CD14-positive monocyte (primary cell): ENCODE data around the gene ACSF2. TPM values are rescaled to one million over a fixed set of nuclear protein-coding genes. Genes with fewer than 3 reads are reported as not detected.

Experiments
- DNase-seq, 3 donors: peaks; one replicate each; pipeline ENCODE4 v3.0.0-alpha.2; 2011 to 2022
- H2AFZ ChIP-seq: 2 replicates; pipeline ENCODE4 v1.6.0; 2012; ENCODE audit warnings: mild to moderate bottlenecking, low read depth, low read length, inconsistent platforms; ENCODE audit not compliant: insufficient read depth, poor library complexity, severe bottlenecking
- H3K27ac ChIP-seq, 2 donors: 1 replicate in 1 of 2; 2 replicates in 1 of 2; pipeline ENCODE4 v1.5.1; 2012 to 2013; ENCODE audit warnings: low read length in 2 of 2, control low read depth in 1 of 2, inconsistent platforms in 1 of 2, low read depth in 1 of 2, mild to moderate bottlenecking in 1 of 2
- H3K27me3 ChIP-seq, 2 donors: one replicate each; pipeline versions ENCODE4 v1.6.0 to v1.6.1; 2011 to 2013; ENCODE audit warnings: low read length in 2 of 2; ENCODE audit not compliant: control insufficient read depth in 2 of 2, insufficient read depth in 2 of 2
- H3K36me3 ChIP-seq, 2 donors: replicated peaks in 1 of 2; 1 replicate in 1 of 2; 2 replicates in 1 of 2; pipeline versions ENCODE4 v1.5.1 to v1.6.1; 2012 to 2013; ENCODE audit warnings: low read length in 2 of 2, control low read depth in 1 of 2, inconsistent platforms in 1 of 2, mild to moderate bottlenecking in 1 of 2; ENCODE audit not compliant: insufficient read depth in 2 of 2, control insufficient read depth in 1 of 2
- H3K4me1 ChIP-seq, 2 donors: 1 replicate in 1 of 2; 2 replicates in 1 of 2; pipeline versions ENCODE4 v1.5.1 to v1.6.1; 2012 to 2013; ENCODE audit warnings: low read length in 2 of 2, control low read depth in 1 of 2, inconsistent platforms in 1 of 2, mild to moderate bottlenecking in 1 of 2, moderate library complexity in 1 of 2; ENCODE audit not compliant: insufficient read depth in 2 of 2, control insufficient read depth in 1 of 2
- H3K4me2 ChIP-seq: replicated peaks from 2 replicates; pipeline ENCODE3; 2012; ENCODE audit warnings: low read length, moderate library complexity, mild to moderate bottlenecking; ENCODE audit not compliant: poor library complexity, severe bottlenecking; ENCODE audit errors: extremely low read depth
- H3K4me3 ChIP-seq, 3 experiments: fragments of 200-600 bp in 1 of 3; sonication (generic) in 1 of 3; replicated peaks in 1 of 3; 1 replicate in 2 of 3; 2 replicates in 1 of 3; pipeline ENCODE4 v1.5.1; 2011 to 2013; ENCODE audit warnings: low read length in 3 of 3, mild to moderate bottlenecking in 3 of 3, control low read depth in 2 of 3, low read depth in 2 of 3, inconsistent platforms in 1 of 3, moderate library complexity in 1 of 3
- H3K79me2 ChIP-seq: 2 replicates; pipeline ENCODE4 v1.6.0; 2012; ENCODE audit warnings: mild to moderate bottlenecking, control low read depth, inconsistent platforms, low read length, moderate library complexity; ENCODE audit not compliant: insufficient read depth
- H3K9ac ChIP-seq: 2 replicates; pipeline ENCODE4 v1.6.0; 2017; ENCODE audit warnings: low read length, mild to moderate bottlenecking; ENCODE audit not compliant: insufficient read depth, poor library complexity, severe bottlenecking
- H3K9me3 ChIP-seq, 2 donors: replicated peaks in 1 of 2; 1 replicate in 1 of 2; 2 replicates in 1 of 2; pipeline versions ENCODE4 v1.5.1 to v1.6.1; 2012 to 2013; ENCODE audit warnings: low read length in 2 of 2, control low read depth in 1 of 2; ENCODE audit not compliant: control insufficient read depth in 1 of 2, insufficient read depth in 1 of 2
- H4K20me1 ChIP-seq: 2 replicates; pipeline ENCODE4 v1.6.0; 2012; ENCODE audit warnings: mild to moderate bottlenecking, low read length, control low read depth, moderate library complexity; ENCODE audit not compliant: insufficient read depth
- H3K27ac Mint-ChIP-seq, 7 donors: one replicate each; pipeline ENCODE4 v1.8.0; 2020; ENCODE audit warnings: mild to moderate bottlenecking in 7 of 7, mixed read lengths in 7 of 7, moderate library complexity in 6 of 7, inconsistent platforms in 2 of 7
- H3K27me3 Mint-ChIP-seq, 3 donors: one replicate each; pipeline ENCODE4 v1.8.0; 2021 to 2022; ENCODE audit warnings: low read depth in 3 of 3, mild to moderate bottlenecking in 3 of 3, mixed read lengths in 3 of 3, moderate library complexity in 3 of 3, inconsistent platforms in 1 of 3
- H3K36me3 Mint-ChIP-seq, 2 donors: one replicate each; pipeline ENCODE4 v1.8.0; 2020; ENCODE audit warnings: mixed read lengths in 2 of 2, inconsistent platforms in 1 of 2, mild to moderate bottlenecking in 1 of 2
- H3K4me1 Mint-ChIP-seq: one replicate; pipeline ENCODE4 v1.8.0; 2020; ENCODE audit warnings: mild to moderate bottlenecking, mixed read lengths
- H3K4me3 Mint-ChIP-seq, 2 donors: one replicate each; pipeline ENCODE4 v1.8.0; 2020; ENCODE audit warnings: mild to moderate bottlenecking in 2 of 2, mixed read lengths in 2 of 2, moderate library complexity in 1 of 2
- H3K9me3 Mint-ChIP-seq, 7 donors: one replicate each; pipeline ENCODE4 v1.8.0; 2020 to 2022; ENCODE audit warnings: mixed read lengths in 7 of 7, mild to moderate bottlenecking in 6 of 7, moderate library complexity in 6 of 7, inconsistent platforms in 2 of 7
- CTCF ChIP-seq: fragments of 200-600 bp; IDR thresholded peaks from one replicate; pipeline ENCODE4 v1.8.0; 2022; ENCODE audit warnings: antibody characterized with exemption, mild to moderate bottlenecking
- WGBS: methylation state at CpG from one replicate; pipeline ENCODE4 v1.1.5; 2013; ENCODE audit warnings: missing lambda C conversion rate; ENCODE audit not compliant: insufficient coverage; 5-methylcytosine and 5-hydroxymethylcytosine counted together
- intact Hi-C, 2 donors: fragments of 100-400 bp; cut with micrococcal nuclease; formaldehyde crosslinking; loops; one replicate each; pipeline versions ENCODE4 v1.15.0 to v1.15.1; 2023
- polyA plus RNA-seq, 3 donors: library from polyadenylated mRNA; depleted of rRNA in 1 of 3; unstranded in 2 of 3; stranded (reverse) in 1 of 3; fragments of 300-500 nt in 2 of 3; fragments of >200 nt in 1 of 3; fragmentation: Illumina TruSeq in 2 of 3; gene quantifications; 1 replicate in 2 of 3; 2 replicates in 1 of 3; pipeline ENCODE4 v1.2.3, GENCODE V29; 2012 to 2021

Gene ACSF2
- polyA plus RNA-seq, 3 donors: 2.8 to 24.4 (median 5.5) TPM

- Mint-ChIP-seq H3K4me1 (no peaks in the 10 kb centered on the region), H3K27me3 (peaks cover 1 to 8% (median 3%) of the 10 kb centered on the region in 3 donors), H3K9me3 (no peaks in the 10 kb centered on the region), H3K4me3 (no peak overlapping the region), H3K27ac (no peak overlapping the region), H3K36me3 (no peaks in the 10 kb centered on the region)
- H3K9me3 ChIP-seq: no peaks in the 10 kb centered on the region
- no peak for TF ChIP-seq CTCF
- DNase-seq: no peak
- H3K27ac ChIP-seq: no peak overlapping the region
- no peak overlapping the region for H2AFZ ChIP-seq
- WGBS: 93% methylated on average over 3 of the region's 7 CpGs
- intact Hi-C loops: no loop called here
- no peaks in the 10 kb centered on the region for H3K27me3 ChIP-seq
- H3K4me3 ChIP-seq: no peak overlapping the region
- no peak overlapping the region for H3K9ac ChIP-seq
- H3K79me2 ChIP-seq: no peaks in the 10 kb centered on the region
- H3K36me3 ChIP-seq: no peaks in the 10 kb centered on the region
- no peaks in the 10 kb centered on the region for H3K4me1 ChIP-seq
- no peaks in the 10 kb centered on the region for H4K20me1 ChIP-seq
- H3K4me2 ChIP-seq: no peak overlapping the region
Observed at GRCh38 chr17:50498021-50498874, 72.2 kb downstream of the ACSF2 start.

GRCh38 chr17:50499270-50499669 lies 73.3 kb downstream of the ACSF2 start:
- peaks cover 2 to 7% of the 10 kb centered on the region in 2 donors for H3K4me1 ChIP-seq
- intact Hi-C loops: no loop called here
- H3K36me3 Mint-ChIP-seq: no peaks in the 10 kb centered on the region
- H4K20me1 ChIP-seq: no peaks in the 10 kb centered on the region
- no peak overlapping the region for H3K4me3 Mint-ChIP-seq
- no peak overlapping the region for H3K27ac ChIP-seq
- H3K4me3 ChIP-seq: no peak overlapping the region
- no peak overlapping the region for H3K27ac Mint-ChIP-seq
- no peak overlapping the region for H3K9ac ChIP-seq
- H2AFZ ChIP-seq: no peak overlapping the region
- no peaks in the 10 kb centered on the region for H3K79me2 ChIP-seq
- no peaks in the 10 kb centered on the region for H3K9me3 ChIP-seq
- peaks cover 1 to 9% (median 6%) of the 10 kb centered on the region in 3 donors for H3K27me3 Mint-ChIP-seq
- H3K27me3 ChIP-seq: no peaks in the 10 kb centered on the region
- no peak for DNase-seq
- H3K9me3 Mint-ChIP-seq: no peaks in the 10 kb centered on the region
- no peaks in the 10 kb centered on the region for H3K36me3 ChIP-seq
- H3K4me1 Mint-ChIP-seq: peaks cover 8% of the 10 kb centered on the region
- H3K4me2 ChIP-seq: no peak overlapping the region
- TF ChIP-seq CTCF: no peak
